OCI-LY3 (cell line): Measurements from ENCODE around the gene ADGRB3.

Experiments used
- CTCF ChIP-seq: fragments of 200-600, 300-600 bp; sonication (generic); IDR thresholded peaks from 2 replicates; pipeline ENCODE4 v1.5.1; 2014; ENCODE audit warnings: antibody characterized with exemption, low read length, low read depth
- EZH2phosphoT487 ChIP-seq: fragments of 200-600 bp; shearing (Covaris generic); IDR thresholded peaks from 2 replicates; pipeline ENCODE4 v1.6.1; 2018; ENCODE audit warnings: antibody characterized with exemption, mixed run types, low read depth

- TF ChIP-seq CTCF (no peak), EZH2phosphoT487 (no peak)
Observed at GRCh38 chr6:68990317-68990716, 355.2 kb downstream of the ADGRB3 start.
